K562 treated with DMSO at 1 percent for 24 hours (cell line): ENCODE results near the gene FBXO3. TPM values are rescaled to one million over a fixed set of nuclear protein-coding genes. Genes with fewer than 3 reads are reported as not detected.

Experiments
- total RNA-seq: library from RNA; unstranded; fragments of 300-600 nt; gene quantifications from 2 replicates; pipeline ENCODE4 v1.2.3, GENCODE V29; 2022; ENCODE audit warnings: low read depth; ENCODE audit not compliant: insufficient read depth

FBXO3 gene, protein sequence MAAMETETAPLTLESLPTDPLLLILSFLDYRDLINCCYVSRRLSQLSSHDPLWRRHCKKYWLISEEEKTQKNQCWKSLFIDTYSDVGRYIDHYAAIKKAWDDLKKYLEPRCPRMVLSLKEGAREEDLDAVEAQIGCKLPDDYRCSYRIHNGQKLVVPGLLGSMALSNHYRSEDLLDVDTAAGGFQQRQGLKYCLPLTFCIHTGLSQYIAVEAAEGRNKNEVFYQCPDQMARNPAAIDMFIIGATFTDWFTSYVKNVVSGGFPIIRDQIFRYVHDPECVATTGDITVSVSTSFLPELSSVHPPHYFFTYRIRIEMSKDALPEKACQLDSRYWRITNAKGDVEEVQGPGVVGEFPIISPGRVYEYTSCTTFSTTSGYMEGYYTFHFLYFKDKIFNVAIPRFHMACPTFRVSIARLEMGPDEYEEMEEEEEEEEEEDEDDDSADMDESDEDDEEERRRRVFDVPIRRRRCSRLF
- 12.0 and 22.4 TPM in 2 replicates for total RNA-seq

DNA sequence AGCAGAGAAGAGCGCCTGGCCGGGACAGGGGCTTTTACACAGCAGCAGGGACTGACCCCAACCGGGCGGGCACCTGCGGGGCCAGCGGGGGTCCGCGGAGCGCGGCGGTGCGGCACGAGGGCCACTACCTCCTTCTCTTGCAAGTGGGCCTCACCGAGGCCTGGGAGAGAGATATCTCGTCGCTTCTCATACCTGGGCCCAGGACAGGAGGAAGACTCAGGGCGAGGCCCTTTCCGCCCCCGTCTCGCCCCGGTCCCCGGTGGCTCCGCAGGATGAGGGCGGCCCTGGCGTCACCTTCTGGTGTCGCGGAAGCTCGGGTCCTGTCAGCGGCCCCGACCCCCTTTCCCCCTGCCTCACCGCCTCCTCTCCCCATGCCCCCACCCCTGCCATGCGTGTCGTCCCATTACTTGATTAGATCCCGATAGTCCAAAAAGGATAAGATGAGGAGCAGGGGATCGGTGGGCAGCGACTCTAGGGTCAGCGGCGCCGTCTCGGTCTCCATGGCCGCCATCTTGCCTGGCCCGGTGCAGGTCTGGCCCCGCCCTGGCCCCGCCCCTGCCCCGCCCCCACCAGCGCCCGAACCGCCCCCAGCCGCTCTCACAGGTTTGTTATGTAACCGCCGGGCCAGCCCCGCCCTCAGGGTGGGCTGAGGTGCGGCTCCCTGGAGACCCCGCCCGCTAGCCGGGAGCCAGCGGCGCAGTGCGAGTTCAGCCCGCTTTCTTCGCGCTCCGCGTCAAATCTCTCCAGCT is at the start of gene FBXO3:
FBXO3 (minus strand) TSS at position 534 of the 749 bp plus-strand sequence; CDS start at position 511, 23 bp downstream.

GRCh38 chr11:33736148-33736812 is 38.0 kb downstream of the FBXO3 start, which contains the start of gene CD59:
Gene CD59 (minus strand): TSS chr11:33736423. CDS start chr11:33722445, 13,978 bp downstream.

DNA sequence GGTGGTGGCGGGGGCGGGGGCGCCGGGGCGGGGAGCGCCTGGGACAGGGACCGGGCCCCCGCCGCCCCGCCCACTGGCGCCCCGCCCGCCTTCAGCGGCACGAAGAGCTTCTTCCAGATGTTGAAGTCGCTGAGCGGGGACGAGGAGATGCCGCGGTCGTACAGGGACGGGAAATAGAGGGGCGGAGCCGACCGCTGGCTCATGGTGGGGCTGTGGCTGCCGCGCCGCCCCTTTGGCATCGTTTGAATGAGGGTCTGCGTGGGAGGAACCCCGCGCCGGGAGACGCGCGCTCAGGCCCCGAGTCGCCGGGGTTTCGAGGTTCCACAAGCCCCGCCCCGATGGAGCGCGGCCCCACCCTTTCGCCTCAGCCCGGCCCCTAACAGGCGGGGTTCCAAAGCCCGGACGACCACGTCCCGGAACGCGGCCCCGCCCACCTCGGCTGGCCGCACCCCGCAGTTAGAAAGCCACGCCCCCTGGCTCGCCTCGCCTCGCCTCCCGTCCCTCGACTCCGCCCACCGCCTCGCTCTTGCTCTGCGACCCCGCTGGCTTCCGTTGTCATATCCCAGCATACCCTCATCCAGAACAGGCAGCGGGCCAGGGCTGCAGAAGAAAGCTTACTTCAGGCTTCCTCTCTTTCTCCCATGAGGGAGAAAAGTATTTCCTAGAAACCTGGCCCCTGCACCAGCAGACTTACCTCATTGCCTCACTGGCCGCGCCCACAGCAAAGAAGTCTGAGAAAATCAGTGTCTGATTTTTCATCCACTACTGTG is 73.6 kb downstream of the FBXO3 start, which contains the start of gene C11orf91:
C11orf91 (minus strand) TSS at position 325 of the 770 bp plus-strand sequence; CDS start at position 239, 86 bp downstream.

Other genes with a start within 250 kb of the FBXO3 start
- gene C11orf91, start 73.7 kb downstream of the FBXO3 start, total RNA-seq, result not detected in 2 replicates
- 151 and 164 TPM in 2 replicates for gene CD59, start 38.1 kb downstream of the FBXO3 start, total RNA-seq
- 23.3 and 25.0 TPM in 2 replicates for gene LMO2, start 117.6 kb upstream of the FBXO3 start, total RNA-seq